ENCODE measurements around the gene SSBP3. TPM values are rescaled to one million over a fixed set of nuclear protein-coding genes. Genes with fewer than 3 reads are reported as not detected.
A peak's percentile ranks its signal among the peaks of the same experiment; 100 is the strongest.

Gene SSBP3
- total RNA-seq, 1 donor from 2014 or later: 57.0 TPM

- intact Hi-C loops (cut with micrococcal nuclease): no loop called here
- DNase-seq (no peak), ATAC-seq (peak; percentile 33)
These were observed 103.0 kb downstream of the SSBP3 start for GRCh38 chr1:54302951-54303843.

- intact Hi-C loops (cut with micrococcal nuclease): no loop called here
- no peak for ATAC-seq
- DNase-seq: no peak
These were observed 103.6 kb downstream of the SSBP3 start for GRCh38 chr1:54302549-54302948.

- DNase-seq (no peak), ATAC-seq (no peak)
- intact Hi-C loops (cut with micrococcal nuclease): no loop called here
These were observed 104.7 kb downstream of the SSBP3 start for GRCh38 chr1:54301497-54301896.

- ATAC-seq: no peak
- intact Hi-C loops (cut with micrococcal nuclease): no loop called here
- no peak for DNase-seq
These were observed 105.8 kb downstream of the SSBP3 start for GRCh38 chr1:54300401-54300800.

GRCh38 chr1:54299037-54299436 lies 107.2 kb downstream of the SSBP3 start:
- peak; percentile 53 for DNase-seq
- peak; percentile 74 for ATAC-seq
- intact Hi-C loops (cut with micrococcal nuclease): no loop called here

GRCh38 chr1:54298284-54299033 lies 107.7 kb downstream of the SSBP3 start:
- ATAC-seq (no peak), DNase-seq (no peak)
- intact Hi-C loops (cut with micrococcal nuclease): no loop called here

- no peak for ATAC-seq
- no peak for DNase-seq
- intact Hi-C loops (cut with micrococcal nuclease): no loop called here
These were observed 108.5 kb downstream of the SSBP3 start for GRCh38 chr1:54297596-54298283.

GRCh38 chr1:54296666-54297065 lies 109.5 kb downstream of the SSBP3 start:
- intact Hi-C loops (cut with micrococcal nuclease): no loop called here
- ATAC-seq: no peak
- DNase-seq: no peak

GRCh38 chr1:54294887-54295286 lies 111.3 kb downstream of the SSBP3 start:
- ATAC-seq (no peak), DNase-seq (no peak)
- intact Hi-C loops (cut with micrococcal nuclease): no loop called here

GRCh38 chr1:54292002-54292911 lies 113.9 kb downstream of the SSBP3 start:
- intact Hi-C loops (cut with micrococcal nuclease): no loop called here
- ATAC-seq: peak; percentile 37
- DNase-seq: no peak

GRCh38 chr1:54291276-54292001 lies 114.8 kb downstream of the SSBP3 start:
- ATAC-seq (no peak), DNase-seq (no peak)
- intact Hi-C loops (cut with micrococcal nuclease): no loop called here

GRCh38 chr1:54290506-54291184 lies 115.5 kb downstream of the SSBP3 start:
- ATAC-seq (peak; percentile 42), DNase-seq (no peak)
- intact Hi-C loops (cut with micrococcal nuclease): no loop called here

- ATAC-seq (no peak), DNase-seq (no peak)
- intact Hi-C loops (cut with micrococcal nuclease): no loop called here
These were observed 116.4 kb downstream of the SSBP3 start for GRCh38 chr1:54289712-54290233.

GRCh38 chr1:54287801-54288211 lies 118.4 kb downstream of the SSBP3 start:
- DNase-seq (no peak), ATAC-seq (peak; percentile 61)
- intact Hi-C loops (cut with micrococcal nuclease): no loop called here

GRCh38 chr1:54287176-54287650 lies 119.0 kb downstream of the SSBP3 start:
- DNase-seq (peak; percentile 73), ATAC-seq (peak; percentile 79)
- intact Hi-C loops (cut with micrococcal nuclease): no loop called here

- no peak for ATAC-seq
- no peak for DNase-seq
- intact Hi-C loops (cut with micrococcal nuclease): no loop called here
These were observed 120.3 kb downstream of the SSBP3 start for GRCh38 chr1:54285815-54286345.

Data from left ventricle myocardium superior (tissue), 1 donor.